H9 (cell line): ENCODE data around the gene PAM. TPM values are rescaled to one million over a fixed set of nuclear protein-coding genes. Genes with fewer than 3 reads are reported as not detected.
"Not testable (repeated sequence)": the region's sequence is repeated elsewhere in the genome, so short reads cannot be mapped to it uniquely, and the experiment has no call there.

ENCODE experiments used
- DNase-seq: peaks from one replicate; pipeline ENCODE4 v3.0.0-alpha.2; 2017
- H2AFZ ChIP-seq: one replicate; pipeline ENCODE4 v1.6.1; 2013; ENCODE audit warnings: mild to moderate bottlenecking, low read length, control low read depth, moderate library complexity
- H2AK5ac ChIP-seq: 2 replicates; pipeline ENCODE4 v1.6.1; 2013; ENCODE audit warnings: low read length, control low read depth, mixed read lengths; ENCODE audit not compliant: insufficient read length
- H2BK120ac ChIP-seq: one replicate; pipeline ENCODE4 v1.6.1; 2013; ENCODE audit warnings: low read depth, mild to moderate bottlenecking, low read length, control low read depth, inconsistent platforms; ENCODE audit not compliant: poor library complexity, severe bottlenecking
- H2BK12ac ChIP-seq: 2 replicates; pipeline ENCODE4 v1.6.1; 2013; ENCODE audit warnings: low read length, control low read depth, mixed read lengths, low read depth; ENCODE audit not compliant: insufficient read length
- H2BK15ac ChIP-seq: 2 replicates; pipeline ENCODE4 v1.6.1; 2013; ENCODE audit warnings: low read depth, low read length, control low read depth
- H2BK20ac ChIP-seq: one replicate; pipeline ENCODE4 v1.6.1; 2013; ENCODE audit warnings: low read depth, mild to moderate bottlenecking, low read length, control low read depth, inconsistent platforms; ENCODE audit not compliant: poor library complexity, severe bottlenecking
- H2BK5ac ChIP-seq: 2 replicates; pipeline ENCODE4 v1.6.1; 2013; ENCODE audit warnings: low read length, control low read depth, mixed read lengths; ENCODE audit not compliant: insufficient read length
- H3K14ac ChIP-seq: 2 replicates; pipeline ENCODE4 v1.6.1; 2013; ENCODE audit warnings: low read length, control low read depth; ENCODE audit not compliant: insufficient read depth
- H3K18ac ChIP-seq: 2 replicates; pipeline ENCODE4 v1.6.1; 2013; ENCODE audit warnings: low read depth, mild to moderate bottlenecking, mixed read lengths, low read length, control low read depth; ENCODE audit not compliant: insufficient read length
- H3K23ac ChIP-seq: 2 replicates; pipeline ENCODE4 v1.6.1; 2013; ENCODE audit warnings: low read length, control low read depth, mixed read lengths, low read depth; ENCODE audit not compliant: insufficient read length
- H3K23me2 ChIP-seq: 2 replicates; pipeline ENCODE4 v1.6.1; 2013; ENCODE audit warnings: low read depth, mild to moderate bottlenecking, mixed read lengths, low read length, control low read depth; ENCODE audit not compliant: insufficient read length, poor library complexity, severe bottlenecking
- H3K27ac ChIP-seq: 2 replicates; pipeline ENCODE4 v1.5.1; 2013; ENCODE audit warnings: low read length, control low read depth, mixed read lengths, low read depth; ENCODE audit not compliant: insufficient read length
- H3K27me3 ChIP-seq: 2 replicates; pipeline ENCODE4 v1.6.1; 2013; ENCODE audit warnings: low read length, control low read depth, inconsistent platforms; ENCODE audit not compliant: insufficient read depth
- H3K4ac ChIP-seq: 2 replicates; pipeline ENCODE4 v1.6.1; 2013; ENCODE audit warnings: low read depth, mild to moderate bottlenecking, control low read depth, inconsistent platforms, low read length, moderate library complexity
- H3K4me1 ChIP-seq: 2 replicates; pipeline ENCODE4 v1.6.1; 2013; ENCODE audit warnings: low read length, control low read depth, inconsistent platforms; ENCODE audit not compliant: insufficient read depth
- H3K4me2 ChIP-seq: 2 replicates; pipeline ENCODE4 v1.6.1; 2013; ENCODE audit warnings: low read length, control low read depth, mixed read lengths; ENCODE audit not compliant: insufficient read length, insufficient read depth
- H3K56ac ChIP-seq: 2 replicates; pipeline ENCODE4 v1.6.1; 2013; ENCODE audit warnings: low read depth, mild to moderate bottlenecking, mixed read lengths, low read length, control low read depth; ENCODE audit not compliant: insufficient read length
- H3K79me1 ChIP-seq: 2 replicates; pipeline ENCODE4 v1.6.1; 2013; ENCODE audit warnings: low read depth, mild to moderate bottlenecking, moderate library complexity, low read length, control low read depth, inconsistent platforms; ENCODE audit not compliant: insufficient read depth, poor library complexity, severe bottlenecking
- H3K79me2 ChIP-seq: 2 replicates; pipeline ENCODE4 v1.6.1; 2013; ENCODE audit warnings: low read length, control low read depth, inconsistent platforms; ENCODE audit not compliant: insufficient read depth
- H3K9ac ChIP-seq: 2 replicates; pipeline ENCODE4 v1.6.1; 2013; ENCODE audit warnings: low read length, control low read depth, mixed read lengths; ENCODE audit not compliant: insufficient read length; ENCODE audit errors: extremely low read depth
- H3K9me3 ChIP-seq: one replicate; pipeline ENCODE4 v1.6.1; 2013; ENCODE audit warnings: low read depth, low read length, inconsistent platforms; ENCODE audit not compliant: control insufficient read depth
- H3T11ph ChIP-seq: one replicate; pipeline ENCODE4 v1.6.1; 2013; ENCODE audit warnings: mild to moderate bottlenecking, low read length, control low read depth, inconsistent platforms
- H4K20me1 ChIP-seq: one replicate; pipeline ENCODE4 v1.6.1; 2013; ENCODE audit not compliant: control insufficient read depth, insufficient read length, insufficient read depth
- H4K5ac ChIP-seq: 2 replicates; pipeline ENCODE4 v1.6.1; 2013; ENCODE audit warnings: low read depth, mild to moderate bottlenecking, mixed read lengths, low read length, control low read depth; ENCODE audit not compliant: insufficient read length
- H4K8ac ChIP-seq: replicated peaks from 2 replicates; pipeline ENCODE4 v1.6.1; 2013; ENCODE audit warnings: low read length, control low read depth, mixed read lengths, low read depth; ENCODE audit not compliant: insufficient read length
- H4K91ac ChIP-seq: 2 replicates; pipeline ENCODE4 v1.6.1; 2013; ENCODE audit warnings: low read depth, mild to moderate bottlenecking, moderate library complexity, mixed read lengths, low read length, control low read depth; ENCODE audit not compliant: insufficient read length
- H3K27ac Mint-ChIP-seq, 3 experiments: 2 replicates in 2 of 3; 3 replicates in 1 of 3; pipeline ENCODE4 v1.8.0; 2020 to 2021; ENCODE audit warnings: mixed read lengths in 3 of 3, mild to moderate bottlenecking in 1 of 3, moderate library complexity in 1 of 3
- H3K27me3 Mint-ChIP-seq: 2 replicates; pipeline ENCODE4 v1.8.0; 2021; ENCODE audit warnings: low read depth, mild to moderate bottlenecking, moderate library complexity, mixed read lengths
- H3K36me3 Mint-ChIP-seq, 3 experiments: 2 replicates in 2 of 3; 3 replicates in 1 of 3; pipeline ENCODE4 v1.8.0; 2020 to 2021; ENCODE audit warnings: low read depth in 3 of 3, mixed read lengths in 3 of 3; ENCODE audit not compliant: insufficient read depth in 1 of 3
- H3K4me1 Mint-ChIP-seq, 2 experiments: 2 replicates each; pipeline ENCODE4 v1.8.0; 2020; ENCODE audit warnings: mixed read lengths in 2 of 2
- H3K4me3 Mint-ChIP-seq, 2 experiments: 2 replicates in 1 of 2; 3 replicates in 1 of 2; pipeline ENCODE4 v1.8.0; 2020 to 2021; ENCODE audit warnings: mild to moderate bottlenecking in 2 of 2, mixed read lengths in 2 of 2, moderate library complexity in 1 of 2
- H3K9me3 Mint-ChIP-seq, 2 experiments: 2 replicates in 1 of 2; 3 replicates in 1 of 2; pipeline ENCODE4 v1.8.0; 2020; ENCODE audit warnings: mild to moderate bottlenecking in 2 of 2, mixed read lengths in 2 of 2, moderate library complexity in 1 of 2
- CTCF ChIP-seq: fragments of 200-600 bp; sonication (generic); conservative IDR thresholded peaks from 3 replicates; pipeline ENCODE4 v1.8.0; 2021; ENCODE audit warnings: antibody characterized with exemption, mild to moderate bottlenecking
- whole genome bisulfite sequencing: extraction: QIAGEN DNeasy Blood & Tissue Kit; methylation state at CpG from one replicate; pipeline ENCODE4 v1.1.7; 2013; ENCODE audit warnings: missing lambda C conversion rate, low lambda C conversion rate, mixed read lengths; ENCODE audit not compliant: insufficient read length; ENCODE audit errors: extremely low coverage; 5-methylcytosine and 5-hydroxymethylcytosine counted together
- total RNA-seq: library from RNA; stranded (reverse); gene quantifications from 2 replicates; pipeline ENCODE4 v1.2.1, GENCODE V29; 2021

PAM gene
- total RNA-seq, 1 experiment from 2014 or later, result 31.5 TPM

DNA sequence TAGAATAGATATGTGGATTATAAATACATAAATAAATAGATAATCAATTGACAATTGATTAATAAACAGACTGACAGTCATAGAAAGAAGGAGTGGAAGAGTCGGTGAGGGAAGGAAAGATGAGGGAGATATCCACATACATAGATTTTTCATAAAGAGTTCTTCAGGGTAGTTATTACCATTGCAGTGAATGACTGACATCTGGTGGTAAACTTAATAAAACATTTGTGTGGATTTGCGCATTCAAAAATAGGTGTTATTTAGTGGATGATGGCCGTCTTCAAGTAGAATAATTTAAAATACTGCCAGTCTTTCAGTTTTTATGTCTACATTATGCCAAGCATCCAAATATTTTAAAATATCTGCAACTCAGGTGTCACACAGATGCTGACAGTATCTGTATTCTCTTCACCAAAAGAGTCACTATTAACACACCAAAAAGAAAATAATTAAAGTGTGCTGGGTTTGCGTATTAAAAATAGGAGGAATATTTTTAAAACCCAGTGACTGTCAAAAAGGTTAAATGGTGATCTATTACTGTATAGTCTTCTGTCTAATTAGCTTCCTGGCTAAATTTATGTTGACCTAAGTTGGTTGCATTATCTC, 286.1 kb downstream of the PAM start:
- Histone ChIP-seq H4K8ac (no peak overlapping the region), H2AK5ac (no peak overlapping the region), H3K9ac (no peak overlapping the region), H4K91ac (no peak overlapping the region), H3K4me1 (no peaks in the 10 kb centered on the region), H3T11ph (no peak overlapping the region), H3K27ac (no peak overlapping the region), H2BK15ac (no peak overlapping the region), H3K56ac (no peak overlapping the region), H3K79me1 (no peaks in the 10 kb centered on the region), H3K23ac (no peak overlapping the region), H2BK5ac (no peak overlapping the region), H3K4ac (no peak overlapping the region), H3K4me2 (no peak overlapping the region), H2BK12ac (no peak overlapping the region), H2AFZ (no peak overlapping the region), H2BK20ac (no peak overlapping the region), H2BK120ac (no peak overlapping the region), H3K27me3 (no peaks in the 10 kb centered on the region), H3K18ac (no peak overlapping the region), H3K79me2 (no peaks in the 10 kb centered on the region), H4K5ac (no peak overlapping the region), H4K20me1 (no peaks in the 10 kb centered on the region), H3K9me3 (no peaks in the 10 kb centered on the region), H3K14ac (no peak overlapping the region), H3K23me2 (no peaks in the 10 kb centered on the region)
- Mint-ChIP-seq H3K27me3 (no peaks in the 10 kb centered on the region), H3K9me3 (peaks cover 0 to under 1% of the 10 kb centered on the region in 2 experiments; a peak in 1 of 5 replicates), H3K36me3 (peaks cover 0 to 7% (median 2%) of the 10 kb centered on the region in 3 experiments; a peak in 3 of 7 replicates), H3K27ac (no peak overlapping the region), H3K4me1 (no peaks in the 10 kb centered on the region), H3K4me3 (no peak overlapping the region)
- no CpG with 5 or more reads among the region's 4 CpGs for WGBS
- no peak for DNase-seq
- peak; percentile 38; the same call in 2 of the 3 replicates for TF ChIP-seq CTCF

DNA sequence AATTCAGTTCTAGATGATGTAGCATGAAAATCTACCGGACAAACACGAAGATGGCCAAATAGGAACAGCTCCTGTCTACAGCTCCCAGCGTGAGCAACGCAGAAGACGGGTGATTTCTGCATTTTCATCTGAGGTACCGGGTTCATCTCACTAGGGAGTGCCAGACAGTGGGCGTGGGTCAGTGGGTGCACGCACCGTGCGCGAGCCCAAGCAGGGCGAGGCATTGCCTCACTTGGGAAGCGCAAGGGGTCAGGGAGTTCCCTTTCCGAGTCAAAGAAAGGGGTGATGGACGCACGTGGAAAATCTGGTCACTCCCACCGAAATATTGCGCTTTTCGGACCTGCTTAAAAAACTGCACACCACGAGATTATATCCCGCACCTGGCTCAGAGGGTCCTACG, 291.6 kb downstream of the PAM start:
- H3K27me3 Mint-ChIP-seq, result not testable (repeated sequence)

More for the DNA sequence above, 291.6 kb downstream of the PAM start:
- H3K23ac ChIP-seq, H3K4ac ChIP-seq, H2AFZ ChIP-seq, H2BK12ac ChIP-seq, H2BK15ac ChIP-seq, H3K4me1 ChIP-seq, H3K4me1 Mint-ChIP-seq, H3K9ac ChIP-seq, H3K79me1 ChIP-seq, H3K9me3 ChIP-seq, H4K5ac ChIP-seq, H2BK20ac ChIP-seq, H4K20me1 ChIP-seq, H3K14ac ChIP-seq, H3K27me3 ChIP-seq, H3T11ph ChIP-seq, H2AK5ac ChIP-seq, H4K91ac ChIP-seq, H3K27ac ChIP-seq, H3K18ac ChIP-seq, H4K8ac ChIP-seq, H3K9me3 Mint-ChIP-seq, H2BK5ac ChIP-seq, H3K4me2 ChIP-seq, H3K4me3 Mint-ChIP-seq, H3K56ac ChIP-seq, H3K79me2 ChIP-seq, H3K23me2 ChIP-seq, H2BK120ac ChIP-seq: not testable (repeated sequence)
- 0 out of 7 replicates have a peak overlapping the region, but pooled peaks of 1 of the 3 experiments have one; percentile 22 for H3K27ac Mint-ChIP-seq
- WGBS, result no CpG with 5 or more reads among the region's 22 CpGs
- peak; percentile 34 for DNase-seq
- H3K36me3 Mint-ChIP-seq, result peaks cover 2 to 19% (median 4%) of the 10 kb centered on the region in 3 experiments; a peak in 6 of 7 replicates
